Fibroblast of pulmonary artery (primary cell): ENCODE measurements around the gene DOCK3.

Experiments used
- DNase-seq: peaks from one replicate; pipeline ENCODE4 v3.0.0-alpha.2; 2010; ENCODE audit warnings: low read depth
- H3K4me3 ChIP-seq: replicated peaks from 2 replicates; pipeline ENCODE4 v1.5.1; 2011; ENCODE audit warnings: low read depth, mild to moderate bottlenecking, control low read depth, low read length, moderate library complexity
- CTCF ChIP-seq: IDR thresholded peaks from 2 replicates; pipeline ENCODE4 v1.5.1; 2011; ENCODE audit warnings: mild to moderate bottlenecking, control low read depth, low read length, inconsistent platforms; ENCODE audit errors: missing control alignments

The DOCK3 gene

DNA sequence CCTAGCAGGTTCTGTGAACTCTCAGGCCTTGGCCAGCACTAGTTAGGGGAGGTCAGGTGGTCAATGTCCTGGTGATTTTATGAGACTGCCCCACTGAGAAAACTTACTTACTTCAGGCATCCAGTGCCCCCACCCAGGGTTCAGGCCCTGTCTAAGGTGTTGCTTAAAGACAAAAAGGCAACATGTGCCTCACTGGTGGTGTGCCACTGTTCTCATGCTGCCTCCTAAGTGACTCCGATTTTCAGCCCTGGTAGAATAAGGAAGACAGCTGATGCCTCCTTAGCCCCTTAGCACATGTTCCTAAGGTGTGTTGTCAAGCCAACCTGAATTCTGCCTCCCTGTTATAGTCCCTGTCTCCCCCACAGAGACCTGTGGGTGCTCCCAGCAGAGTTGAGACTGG is 721.7 kb downstream of the DOCK3 start:
- no peak for TF ChIP-seq CTCF
- no peak overlapping the region for H3K4me3 ChIP-seq
- no peak for DNase-seq

- TF ChIP-seq CTCF, result no peak
- H3K4me3 ChIP-seq, result no peak overlapping the region
- no peak for DNase-seq
These were observed 722.7 kb downstream of the DOCK3 start for GRCh38 chr3:51397392-51397791.

DNA sequence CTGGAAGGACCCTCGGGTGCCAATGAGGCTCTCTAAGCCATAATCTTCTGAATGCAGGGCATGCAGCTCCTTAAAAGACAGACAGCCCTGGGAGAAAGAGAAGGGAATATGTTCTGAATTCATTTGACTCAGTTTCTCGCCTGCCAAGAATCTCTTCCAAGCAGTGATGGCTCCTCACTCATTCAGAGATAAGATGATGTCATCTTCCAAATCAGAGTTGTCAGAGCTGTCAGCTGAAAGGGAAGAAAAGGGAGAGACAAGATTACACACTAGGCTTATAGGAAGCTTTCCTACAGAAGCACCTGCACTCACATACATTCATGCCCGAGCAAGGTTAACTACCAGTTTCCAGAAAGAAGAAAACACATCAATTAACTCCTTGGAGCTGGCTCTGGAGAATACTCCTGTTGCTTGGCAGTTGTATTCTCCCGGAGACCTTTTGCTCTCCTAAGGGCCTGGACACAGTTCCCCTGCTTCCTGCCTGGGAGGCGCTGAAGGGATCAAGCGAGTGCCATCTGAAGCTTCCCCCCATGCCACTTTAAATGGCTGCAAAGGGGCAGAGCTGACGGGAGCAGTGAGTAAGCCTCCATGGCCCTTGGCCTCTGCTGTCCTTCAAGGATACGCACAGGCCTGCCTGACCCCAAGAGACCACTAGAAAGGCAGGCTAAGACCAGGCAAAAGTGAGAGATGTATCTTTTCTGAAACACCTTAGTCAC is 724.0 kb downstream of the DOCK3 start:
- TF ChIP-seq CTCF, result no peak
- DNase-seq, result no peak
- no peak overlapping the region for H3K4me3 ChIP-seq

DNA sequence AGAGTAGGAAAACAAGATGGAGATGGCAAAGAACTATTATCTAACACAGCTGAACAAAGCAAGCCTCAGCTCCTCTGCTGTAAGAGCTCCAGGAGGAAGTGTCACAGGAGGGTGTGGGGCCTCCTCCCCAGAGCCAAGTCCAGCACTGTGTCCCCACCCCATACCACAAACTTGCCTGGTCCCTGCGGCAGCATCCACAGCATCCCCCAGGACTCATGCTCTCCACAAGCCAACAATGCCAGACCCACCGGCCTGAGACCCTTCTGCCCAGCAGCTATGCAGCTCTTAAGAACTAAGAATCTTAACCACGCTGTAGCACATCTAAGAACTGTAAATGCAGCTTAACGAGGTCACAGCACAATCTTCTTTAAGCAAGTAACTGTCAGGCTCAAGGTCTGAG is 725.4 kb downstream of the DOCK3 start:
- no peak for DNase-seq
- no peak overlapping the region for H3K4me3 ChIP-seq
- TF ChIP-seq CTCF, result no peak

GRCh38 chr3:51401735-51402134 is 727.0 kb downstream of the DOCK3 start:
- H3K4me3 ChIP-seq, result no peak overlapping the region
- DNase-seq, result no peak
- TF ChIP-seq CTCF, result no peak

- no peak for DNase-seq
- H3K4me3 ChIP-seq, result no peak overlapping the region
- TF ChIP-seq CTCF, result no peak
These were observed 728.9 kb downstream of the DOCK3 start for GRCh38 chr3:51403675-51404074.

DNA sequence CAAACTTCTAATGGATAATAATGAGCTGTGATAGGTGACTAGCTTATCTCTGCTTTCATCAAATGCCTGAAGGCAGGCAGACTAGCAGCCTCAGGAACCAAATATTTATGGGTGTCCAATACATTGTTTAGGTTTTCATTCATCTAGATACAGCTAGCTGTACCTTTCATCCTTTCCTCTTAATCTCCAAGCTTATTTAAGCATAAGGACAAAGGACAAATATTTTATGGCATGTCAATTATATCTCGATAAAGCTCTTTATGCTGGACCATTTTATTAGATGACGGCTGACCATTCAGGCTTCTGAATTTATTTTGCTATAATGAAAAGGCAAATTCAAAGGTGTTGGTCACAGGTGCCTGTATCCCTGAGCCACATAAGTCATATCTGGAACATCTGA is 733.3 kb downstream of the DOCK3 start:
- H3K4me3 ChIP-seq, result no peak overlapping the region
- no peak for TF ChIP-seq CTCF
- DNase-seq, result no peak
